Spleen (tissue), 11 donors: Measurements from ENCODE around the gene ZBTB32. TPM values are rescaled to one million over a fixed set of nuclear protein-coding genes. Genes with fewer than 3 reads are reported as not detected.

Experiments
- DNase-seq: peaks from one replicate; pipeline ENCODE4 v3.0.0-alpha.2; 2020
- H3K27ac ChIP-seq, 8 donors: fragments of 200-600 bp; sonication (generic) in 7 of 8; 1 replicate in 4 of 8; 2 replicates in 4 of 8; pipeline versions ENCODE4 v1.5.0 to v1.8.0; 2016 to 2021; ENCODE audit warnings: inconsistent platforms in 4 of 8, mild to moderate bottlenecking in 4 of 8, moderate library complexity in 1 of 8
- H3K27me3 ChIP-seq, 7 donors: fragments of 200-600 bp; sonication (generic) in 6 of 7; replicated peaks in 1 of 7; 1 replicate in 4 of 7; 2 replicates in 3 of 7; pipeline versions ENCODE4 v1.5.0 to v1.8.0; 2016 to 2021; ENCODE audit warnings: inconsistent platforms in 3 of 7, mild to moderate bottlenecking in 1 of 7
- H3K36me3 ChIP-seq, 6 donors: fragments of 200-600 bp; sonication (generic) in 5 of 6; 1 replicate in 4 of 6; 2 replicates in 2 of 6; pipeline versions ENCODE4 v1.5.0 to v1.8.0; 2016 to 2021; ENCODE audit warnings: inconsistent platforms in 2 of 6
- H3K4me1 ChIP-seq, 6 donors: fragments of 200-600 bp; sonication (generic) in 5 of 6; 1 replicate in 3 of 6; 2 replicates in 3 of 6; pipeline versions ENCODE4 v1.5.0 to v1.8.0; 2016 to 2021; ENCODE audit warnings: inconsistent platforms in 3 of 6
- H3K4me3 ChIP-seq, 8 donors: fragments of 200-600 bp; sonication (generic) in 7 of 8; 1 replicate in 4 of 8; 2 replicates in 4 of 8; pipeline versions ENCODE4 v1.5.0 to v1.8.0; 2016 to 2021; ENCODE audit warnings: inconsistent platforms in 4 of 8, mild to moderate bottlenecking in 4 of 8, moderate library complexity in 2 of 8
- H3K9me3 ChIP-seq, 8 donors: fragments of 200-600 bp; sonication (generic) in 7 of 8; 1 replicate in 4 of 8; 2 replicates in 4 of 8; pipeline versions ENCODE4 v1.5.0 to v1.8.0; 2016 to 2021; ENCODE audit warnings: inconsistent platforms in 4 of 8
- POLR2A ChIP-seq, 3 donors: fragments of 450-650 bp; IDR thresholded peaks; one replicate each; pipeline ENCODE4 v1.5.1; 2017; ENCODE audit warnings: antibody characterized with exemption in 3 of 3, mild to moderate bottlenecking in 1 of 3
- POLR2AphosphoS5 ChIP-seq, 3 donors: sonication (generic); formaldehyde crosslinking; IDR thresholded peaks; one replicate each; pipeline ENCODE4 v1.5.1; 2017; ENCODE audit warnings: antibody characterized with exemption in 3 of 3
- WGBS, 5 donors: extraction: QIAGEN DNeasy Blood & Tissue Kit in 3 of 5; methylation state at CpG; one replicate each; pipeline versions ENCODE4 v1.1.5 to v1.1.7; 2013 to 2018; 5-methylcytosine and 5-hydroxymethylcytosine counted together
- intact Hi-C: fragments of 100-400 bp; cut with DNase I; formaldehyde crosslinking; loops from one replicate; pipeline ENCODE4 v1.15.0; 2023; ENCODE audit warnings: low total_unique reads
- polyA plus RNA-seq, 3 donors: library from polyadenylated mRNA; stranded (reverse); fragments of 200-250 nt; gene quantifications; one replicate each; pipeline ENCODE4 v1.2.1, GENCODE V29; 2013
- total RNA-seq, 7 donors: library from RNA; depleted of rRNA in 3 of 7; stranded (reverse); fragments of >200 nt in 3 of 7; fragmentation: NEBNext Ultra II Directional in 4 of 7; extraction: Animal tissue kit (Norgen Biotek cat#: 25700) in 4 of 7; gene quantifications; one replicate each; pipeline versions ENCODE4 v1.1.0 to v1.2.1, GENCODE V29; 2016 to 2021
- TF ChIP-seq, protein P1 (sequence below), 11 experiments: fragments of 200-600 bp in 7 of 11; fragments of 450-650 bp in 4 of 11; sonication (generic) in 4 of 11; IDR thresholded peaks in 8 of 11; conservative IDR thresholded peaks in 3 of 11; 1 replicate in 7 of 11; 2 replicates in 4 of 11; pipeline versions ENCODE4 v1.4.0 to v1.8.0; 2016 to 2021; ENCODE audit warnings: antibody characterized with exemption in 11 of 11, inconsistent platforms in 4 of 11, mild to moderate bottlenecking in 1 of 11
- donor health status: healthy with polysubstance abuse.
- donor health status: DM: no; HTN: no; CAD: no; lungs with moderate emphysema.
- donor health status: DM: no; HTN: no; CAD: no.
- donor health status: Bipolar disorder and iron deficiency.
- donor health status: healthy.
- donor health status: DM: no; HTN: no; CAD: no.
- donor health status: DM: yes; HTN: yes; CAD: no.

ZBTB32 gene
- total and polyA plus RNA-seq, 10 donors = 2.5 to 8.2 (median 4.2) TPM

DNA sequence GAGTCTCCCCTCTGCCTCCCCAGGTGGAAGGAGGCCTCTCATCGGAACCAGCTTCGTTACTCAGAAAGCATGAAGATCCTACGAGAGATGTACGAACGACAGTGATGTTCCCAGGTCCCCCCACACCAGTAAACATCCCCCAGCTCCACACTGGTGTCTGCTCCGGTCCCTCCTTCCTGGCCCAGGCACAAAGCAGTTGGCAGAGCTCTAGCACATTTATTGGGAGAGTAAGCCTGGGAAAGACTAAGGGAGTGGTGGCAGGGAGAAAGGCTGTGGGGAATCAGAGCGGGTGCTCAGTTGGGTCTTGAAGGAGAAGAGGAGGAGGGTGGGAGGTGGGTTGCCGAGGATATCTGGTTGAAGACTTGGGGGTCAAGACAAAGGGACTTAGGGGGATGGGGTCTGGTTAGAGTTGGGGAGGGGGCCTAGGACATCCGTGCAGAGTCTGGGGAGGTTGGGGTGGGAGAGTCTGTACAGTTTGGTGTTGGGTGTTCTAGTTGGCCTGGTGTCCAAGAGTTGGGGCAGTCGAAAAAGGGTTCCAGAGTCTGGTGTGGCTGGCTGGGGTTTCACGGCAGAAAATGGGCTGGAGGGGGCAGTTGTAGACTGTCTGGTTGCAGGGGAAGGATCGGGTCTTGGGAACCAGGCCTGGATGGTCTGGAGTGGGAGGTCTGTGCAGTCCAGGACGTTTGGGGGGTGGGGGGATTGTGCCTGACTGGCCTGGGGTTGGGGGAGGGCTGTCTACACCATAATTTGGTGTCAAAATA, 50.2 kb downstream of the ZBTB32 start:
- H3K27me3 ChIP-seq = peaks cover 0 to 23% (median 4%) of the 10 kb centered on the region in 7 donors
- no peaks in the 10 kb centered on the region for H3K9me3 ChIP-seq
- 88 to 94% (median 90%) methylated on average over 13 of the region's 13 CpGs for WGBS, 5 donors
- peaks cover 28 to 59% (median 45%) of the 10 kb centered on the region in 6 donors for H3K4me1 ChIP-seq
- intact Hi-C loops = no loop called here
- no peak overlapping the region for H3K4me3 ChIP-seq
- DNase-seq = no peak
- TF ChIP-seq POLR2A (IDR thresholded peaks at IDR 0.05) (no peak), POLR2AphosphoS5 (IDR thresholded peaks at IDR 0.05) (no peak)
- TF ChIP-seq, protein P1, sequence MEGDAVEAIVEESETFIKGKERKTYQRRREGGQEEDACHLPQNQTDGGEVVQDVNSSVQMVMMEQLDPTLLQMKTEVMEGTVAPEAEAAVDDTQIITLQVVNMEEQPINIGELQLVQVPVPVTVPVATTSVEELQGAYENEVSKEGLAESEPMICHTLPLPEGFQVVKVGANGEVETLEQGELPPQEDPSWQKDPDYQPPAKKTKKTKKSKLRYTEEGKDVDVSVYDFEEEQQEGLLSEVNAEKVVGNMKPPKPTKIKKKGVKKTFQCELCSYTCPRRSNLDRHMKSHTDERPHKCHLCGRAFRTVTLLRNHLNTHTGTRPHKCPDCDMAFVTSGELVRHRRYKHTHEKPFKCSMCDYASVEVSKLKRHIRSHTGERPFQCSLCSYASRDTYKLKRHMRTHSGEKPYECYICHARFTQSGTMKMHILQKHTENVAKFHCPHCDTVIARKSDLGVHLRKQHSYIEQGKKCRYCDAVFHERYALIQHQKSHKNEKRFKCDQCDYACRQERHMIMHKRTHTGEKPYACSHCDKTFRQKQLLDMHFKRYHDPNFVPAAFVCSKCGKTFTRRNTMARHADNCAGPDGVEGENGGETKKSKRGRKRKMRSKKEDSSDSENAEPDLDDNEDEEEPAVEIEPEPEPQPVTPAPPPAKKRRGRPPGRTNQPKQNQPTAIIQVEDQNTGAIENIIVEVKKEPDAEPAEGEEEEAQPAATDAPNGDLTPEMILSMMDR (IDR thresholded peaks at IDR 0.05 in 8 of 11, conservative IDR thresholded peaks at IDR 0.05 in 3 of 11) = no peak
- H3K36me3 ChIP-seq = peaks cover 0 to 44% (median 29%) of the 10 kb centered on the region in 6 donors
- H3K27ac ChIP-seq = peak overlapping the region in 2 of 8 donors; percentile 96 to 98

DNA sequence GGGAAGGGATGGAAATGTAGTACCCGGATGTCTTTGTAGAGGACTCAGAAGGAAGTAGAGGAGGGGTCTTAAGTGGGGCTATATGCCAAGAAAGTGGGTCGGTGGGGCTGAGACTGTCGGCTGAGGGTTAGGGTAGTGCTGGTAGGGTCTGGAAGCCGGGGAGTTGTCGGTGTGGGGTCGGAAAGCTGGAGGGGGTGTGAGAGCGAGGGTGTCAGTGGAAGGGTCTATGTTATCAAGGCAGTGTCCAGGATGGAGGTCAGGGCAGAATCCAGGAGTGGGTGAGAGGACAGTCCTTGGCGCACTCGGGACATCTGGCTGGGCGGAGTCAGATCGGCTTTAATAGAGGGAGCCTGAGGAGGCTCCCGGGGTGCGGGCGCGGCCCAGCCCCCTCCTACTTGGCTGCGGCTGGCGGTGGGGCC, 50.8 kb downstream of the ZBTB32 start:
- peaks cover 0 to 23% (median 4%) of the 10 kb centered on the region in 7 donors for H3K27me3 ChIP-seq
- no peak for DNase-seq
- peak overlapping the region in 3 of 8 donors; percentile 12 to 98 (median 96) for H3K27ac ChIP-seq
- H3K36me3 ChIP-seq = peaks cover 0 to 47% (median 29%) of the 10 kb centered on the region in 6 donors
- peaks cover 25 to 59% (median 41%) of the 10 kb centered on the region in 6 donors for H3K4me1 ChIP-seq
- 47 to 67% (median 58%) methylated on average over 16 to 17 of the region's 17 CpGs for WGBS, 5 donors
- no peaks in the 10 kb centered on the region for H3K9me3 ChIP-seq
- TF ChIP-seq POLR2AphosphoS5 (IDR thresholded peaks at IDR 0.05) = no peak
- no peak for TF ChIP-seq POLR2A (IDR thresholded peaks at IDR 0.05)
- TF ChIP-seq, protein P1 (IDR thresholded peaks at IDR 0.05 in 8 of 11, conservative IDR thresholded peaks at IDR 0.05 in 3 of 11) = no peak
- H3K4me3 ChIP-seq = peak overlapping the region in 6 of 8 donors; percentile 17 to 93 (median 28)
- intact Hi-C loops = no loop called here

DNA sequence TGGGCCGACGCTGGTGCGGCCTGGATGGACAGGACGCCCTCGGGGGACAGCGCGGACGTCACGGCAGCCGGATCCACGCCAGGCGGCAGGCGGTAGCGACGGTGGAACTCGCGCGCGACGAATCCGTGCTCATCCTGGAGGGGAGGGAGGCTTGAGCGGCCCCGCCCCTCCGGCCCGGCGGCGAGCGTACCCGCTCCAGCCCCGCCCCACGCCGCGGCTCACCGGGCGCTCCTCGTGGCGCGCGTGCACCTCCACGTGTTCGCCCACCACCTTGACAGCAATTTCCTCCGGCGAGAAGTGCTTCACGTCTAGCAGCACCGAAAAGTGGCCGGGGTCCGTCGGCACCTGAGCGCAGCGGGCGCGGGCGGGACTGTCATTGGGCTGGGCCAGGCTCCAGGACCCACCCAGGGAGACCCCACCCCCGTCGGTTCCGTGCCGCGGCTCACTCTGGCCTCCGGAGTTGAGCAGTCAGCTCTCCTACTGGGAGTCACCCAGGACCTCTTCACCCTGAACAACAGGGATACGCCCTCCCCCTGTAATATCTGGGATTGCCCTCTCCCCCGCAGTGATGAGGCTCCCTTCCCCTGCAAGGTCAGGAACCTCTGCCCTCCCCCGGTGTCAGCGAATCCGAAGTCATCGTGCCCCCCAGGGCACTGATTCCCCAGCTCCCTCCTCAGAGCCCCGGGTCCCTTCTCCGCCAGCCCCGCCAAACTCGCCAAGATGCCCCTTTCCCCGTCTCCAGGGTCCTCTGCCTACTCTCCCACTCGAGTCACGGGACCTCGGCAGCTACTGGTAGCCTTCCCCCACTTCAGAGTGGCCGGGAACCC, 51.4 kb downstream of the ZBTB32 start:
- Histone ChIP-seq H3K4me3 (peak overlapping the region in 6 of 8 donors; percentile 21 to 94 (median 59)), H3K27ac (peak overlapping the region in 6 of 8 donors; percentile 12 to 98 (median 96)), H3K9me3 (no peaks in the 10 kb centered on the region), H3K4me1 (peaks cover 25 to 56% (median 40%) of the 10 kb centered on the region in 6 donors), H3K27me3 (peaks cover 0 to 23% (median 4%) of the 10 kb centered on the region in 7 donors), H3K36me3 (peaks cover 0 to 53% (median 29%) of the 10 kb centered on the region in 6 donors)
- WGBS, 5 donors = 14 to 32% (median 29%) methylated on average over 31 to 74 of the region's 74 CpGs
- TF ChIP-seq POLR2AphosphoS5 (IDR thresholded peaks at IDR 0.05) (peak in 2 of 3 donors; percentile 59 to 63), POLR2A (IDR thresholded peaks at IDR 0.05) (no peak)
- intact Hi-C loops = no loop called here
- DNase-seq = peak; percentile 83

DNA sequence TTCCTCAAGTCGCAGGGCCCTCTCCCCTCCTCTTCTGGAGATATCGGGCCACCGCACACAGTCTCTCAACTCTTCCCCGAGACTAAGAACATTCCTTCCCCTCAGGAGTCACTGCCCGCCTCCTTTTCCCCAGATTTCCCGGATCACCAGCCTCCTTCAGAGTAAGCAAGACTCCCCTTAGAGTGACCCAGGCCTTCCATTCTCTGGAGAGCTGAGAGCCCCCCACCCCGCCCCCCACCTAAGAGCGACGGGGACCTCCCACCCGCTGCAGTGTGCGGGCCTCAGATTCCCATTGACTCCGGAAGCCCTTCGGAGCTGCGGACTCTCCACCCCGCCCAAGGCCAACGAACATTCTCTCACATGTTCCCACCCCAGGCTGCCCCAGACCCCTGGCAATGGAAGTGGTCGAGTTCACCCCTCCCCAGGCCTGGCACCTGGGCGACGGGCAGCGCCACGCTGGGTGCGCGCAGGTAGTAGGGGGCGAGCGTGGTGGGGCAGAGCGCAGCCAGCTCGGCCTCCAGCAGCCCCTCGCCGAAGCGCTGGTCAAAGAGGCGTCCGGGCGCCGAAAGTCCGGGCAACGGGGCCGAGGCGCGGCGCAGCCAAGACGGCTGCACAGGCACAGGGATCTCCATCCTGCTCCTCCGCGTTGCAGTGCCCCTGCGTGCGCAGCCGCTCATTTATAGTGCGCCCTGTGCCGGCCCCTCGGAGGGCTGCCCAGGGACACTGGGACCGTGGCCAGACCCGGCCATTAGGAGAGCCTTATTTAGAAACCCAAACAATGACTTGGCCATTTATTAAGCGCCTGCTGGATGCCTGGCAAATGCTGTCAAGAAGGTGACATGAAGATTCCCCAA, 52.2 kb downstream of the ZBTB32 start, which contains the start of gene HSPB6:
Gene HSPB6 (minus strand): TSS at position 653 of the 854 bp plus-strand sequence. CDS start 21 bp downstream, at position 632.
- intact Hi-C loops = no loop called here
- WGBS, 5 donors = 8 to 25% (median 12%) methylated on average over 23 to 52 of the region's 52 CpGs

More for the DNA sequence above, 52.2 kb downstream of the ZBTB32 start, which contains the start of gene HSPB6:
- peaks cover 0 to 56% (median 28%) of the 10 kb centered on the region in 6 donors for H3K36me3 ChIP-seq
- no peaks in the 10 kb centered on the region for H3K9me3 ChIP-seq
- DNase-seq = peak; percentile 84
- H3K4me3 ChIP-seq = peak within 1 kb of the TSS; percentile 62 to 98 (median 94)
- no peak for TF ChIP-seq POLR2A (IDR thresholded peaks at IDR 0.05)
- TF ChIP-seq POLR2AphosphoS5 (IDR thresholded peaks at IDR 0.05) = peak; percentile 19 to 56 (median 51)
- H3K27me3 ChIP-seq = peaks cover 0 to 23% (median 4%) of the 10 kb centered on the region in 7 donors
- peak within 1 kb of the TSS; percentile 77 to 98 (median 96) for H3K27ac ChIP-seq
- peaks cover 25 to 53% (median 40%) of the 10 kb centered on the region in 6 donors for H3K4me1 ChIP-seq
